Aorta (tissue), 5 donors: ENCODE measurements around the gene CASP10. TPM values are rescaled to one million over a fixed set of nuclear protein-coding genes. Genes with fewer than 3 reads are reported as not detected.
"Not testable (repeated sequence)": the region's sequence is repeated elsewhere in the genome, so short reads cannot be mapped to it uniquely, and the experiment has no call there.

Experiments
- ATAC-seq: fragments of 200-7000 bp; cut with Tn5 transposase; one replicate; pipeline ENCODE4 v1.9.1; 2022; ENCODE audit warnings: moderate library complexity; ENCODE audit not compliant: low FRiP score
- DNase-seq, 2 donors: peaks; one replicate each; pipeline ENCODE4 v3.0.0-alpha.2; 2020
- H3K27ac ChIP-seq, 2 donors: one replicate each; pipeline ENCODE4 v1.5.1; 2013; ENCODE audit warnings: low read length in 2 of 2, mild to moderate bottlenecking in 2 of 2, moderate library complexity in 2 of 2, control low read depth in 1 of 2, inconsistent platforms in 1 of 2, low read depth in 1 of 2
- H3K27me3 ChIP-seq, 2 donors: one replicate each; pipeline ENCODE4 v1.6.1; 2013; ENCODE audit warnings: control low read depth in 1 of 2, low read length in 1 of 2, mild to moderate bottlenecking in 1 of 2, moderate library complexity in 1 of 2; ENCODE audit not compliant: insufficient read depth in 2 of 2, control insufficient read depth in 1 of 2
- H3K36me3 ChIP-seq, 2 donors: one replicate each; pipeline ENCODE4 v1.6.1; 2013; ENCODE audit warnings: control low read depth in 1 of 2, low read length in 1 of 2, mild to moderate bottlenecking in 1 of 2; ENCODE audit not compliant: insufficient read depth in 2 of 2, control insufficient read depth in 1 of 2
- H3K4me1 ChIP-seq, 2 donors: one replicate each; pipeline ENCODE4 v1.6.1; 2013; ENCODE audit warnings: low read length in 2 of 2, control low read depth in 1 of 2, mild to moderate bottlenecking in 1 of 2, moderate library complexity in 1 of 2; ENCODE audit not compliant: insufficient read depth in 2 of 2, control insufficient read depth in 1 of 2
- H3K4me3 ChIP-seq, 2 donors: one replicate each; pipeline ENCODE4 v1.5.1; 2013; ENCODE audit warnings: low read length in 2 of 2, control low read depth in 1 of 2, mild to moderate bottlenecking in 1 of 2
- H3K9me3 ChIP-seq: one replicate; pipeline ENCODE4 v1.6.1; 2013; ENCODE audit warnings: mild to moderate bottlenecking, low read length; ENCODE audit not compliant: control insufficient read depth
- WGBS, 2 donors: extraction: QIAGEN DNeasy Blood & Tissue Kit; methylation state at CpG; one replicate each; pipeline ENCODE4 v1.1.7; 2013; 5-methylcytosine and 5-hydroxymethylcytosine counted together
- intact Hi-C, 2 donors: fragments of 100-400 bp; cut with DNase I; formaldehyde crosslinking; loops; one replicate each; pipeline versions ENCODE4 v1.14.2 to v1.15.0; 2022
- polyA plus RNA-seq, 2 donors: library from polyadenylated mRNA; stranded (reverse); fragments of 200-250 nt; gene quantifications; one replicate each; pipeline ENCODE4 v1.2.3, GENCODE V29; 2013
- total RNA-seq, 2 donors: library from RNA; stranded (reverse); fragmentation: NEBNext Ultra II Directional; extraction: Animal tissue kit (Norgen Biotek cat#: 25700); gene quantifications; one replicate each; pipeline ENCODE4 v1.2.1, GENCODE V29; 2021
- donor health status: healthy with polysubstance abuse.
- donor health status: Bipolar disorder and iron deficiency.
- donor health status: DM: no; HTN: no; CAD: no.
- donor health status: DM: no; HTN: no; CAD: no.
- donor health status: DM: yes; HTN: yes; CAD: no.

The CASP10 gene
- total and polyA plus RNA-seq, 4 donors = 1.1 to 26.1 (median 5.7) TPM

- ATAC-seq, H3K4me3 ChIP-seq, DNase-seq, H3K27ac ChIP-seq, intact Hi-C loops, H3K4me1 ChIP-seq, H3K27me3 ChIP-seq, H3K9me3 ChIP-seq, H3K36me3 ChIP-seq: not testable (repeated sequence)
- 74 to 85% methylated on average over 1 of the region's 1 CpG for WGBS, 2 donors
Measured at GRCh38 chr2:201168496-201168895, 14.4 kb upstream of the CASP10 start.

DNA sequence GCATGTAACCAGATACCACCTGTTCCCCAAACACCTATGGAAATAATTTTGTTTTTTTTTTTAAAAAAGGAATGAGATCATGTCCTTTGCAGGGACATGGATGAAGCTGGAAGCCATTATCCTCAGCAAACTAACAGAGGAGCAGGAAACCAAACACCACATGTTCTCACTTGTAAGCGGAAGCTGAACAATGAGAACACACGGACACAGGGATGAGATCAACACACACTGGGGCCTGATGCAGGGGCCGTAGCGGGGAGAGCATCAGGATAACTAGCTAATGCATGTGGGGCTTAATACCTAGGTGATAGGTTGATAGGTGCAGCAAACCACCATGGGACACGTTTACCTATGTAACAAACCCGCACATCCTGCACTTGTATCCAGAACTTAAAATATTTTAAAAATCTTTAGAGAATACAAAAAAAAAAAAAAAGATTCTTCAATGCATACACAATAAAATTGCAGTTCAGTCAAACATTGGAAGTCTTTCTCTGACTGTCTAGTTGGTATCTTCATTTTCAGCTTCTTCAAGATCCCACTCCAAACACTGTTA, 11.6 kb upstream of the CASP10 start:
- Histone ChIP-seq H3K4me3 (no peak overlapping the region), H3K4me1 (no peaks in the 10 kb centered on the region), H3K9me3 (no peaks in the 10 kb centered on the region), H3K27me3 (no peaks in the 10 kb centered on the region), H3K27ac (no peak overlapping the region), H3K36me3 (peaks cover 0 to 1% of the 10 kb centered on the region in 2 donors)
- intact Hi-C loops = no loop called here
- DNase-seq = no peak
- no peak for ATAC-seq
- 60 to 64% methylated on average over 6 of the region's 6 CpGs for WGBS, 2 donors

GRCh38 chr2:201172279-201172678, 10.7 kb upstream of the CASP10 start:
- Histone ChIP-seq H3K4me3 (no peak overlapping the region), H3K27me3 (no peaks in the 10 kb centered on the region), H3K36me3 (peaks cover 0 to 1% of the 10 kb centered on the region in 2 donors), H3K9me3 (no peaks in the 10 kb centered on the region), H3K27ac (no peak overlapping the region), H3K4me1 (no peaks in the 10 kb centered on the region)
- intact Hi-C loops = no loop called here
- WGBS, 2 donors = 35 to 38% methylated on average over 2 of the region's 2 CpGs
- no peak for DNase-seq
- no peak for ATAC-seq

DNA sequence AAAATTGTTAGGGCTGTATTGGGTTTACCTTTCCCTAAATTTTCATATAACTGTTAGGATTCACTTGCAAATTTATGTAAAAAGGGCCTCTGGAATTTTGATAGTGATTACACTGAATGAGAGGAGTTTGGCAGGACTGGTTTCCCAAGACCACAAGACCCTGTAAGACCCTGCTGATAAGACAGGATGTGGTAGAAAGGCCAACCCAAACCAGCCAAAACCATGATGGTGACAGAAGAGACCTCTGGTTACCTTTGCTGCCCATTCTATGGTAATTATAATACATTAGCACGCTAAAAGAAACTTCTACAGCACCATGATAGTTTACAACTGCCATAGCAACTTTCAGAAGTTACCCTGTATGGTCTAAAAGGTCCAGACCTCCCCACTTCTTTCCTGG, 8.3 kb upstream of the CASP10 start:
- no peaks in the 10 kb centered on the region for H3K36me3 ChIP-seq
- no peak overlapping the region for H3K27ac ChIP-seq
- H3K4me3 ChIP-seq = no peak overlapping the region
- no peak for ATAC-seq
- intact Hi-C loops = loop anchor here (5.0 kb wide), 3 partner anchors 102 to 272 kb away; partner anchors contain the start of genes HYCC2 (in 1 of the 2) and NDUFB3 (in 1 of the 2)
- no peak for DNase-seq
- no peaks in the 10 kb centered on the region for H3K27me3 ChIP-seq
- H3K4me1 ChIP-seq = no peaks in the 10 kb centered on the region
- no peaks in the 10 kb centered on the region for H3K9me3 ChIP-seq
- WGBS, 2 donors = 36 to 40% methylated on average over 1 of the region's 1 CpG

GRCh38 chr2:201176081-201176481, 6.9 kb upstream of the CASP10 start:
- Histone ChIP-seq H3K9me3 (no peaks in the 10 kb centered on the region), H3K36me3 (no peaks in the 10 kb centered on the region), H3K27ac (no peak overlapping the region), H3K4me3 (no peak overlapping the region), H3K4me1 (no peaks in the 10 kb centered on the region), H3K27me3 (no peaks in the 10 kb centered on the region)
- no peak for DNase-seq
- intact Hi-C loops = loop anchor here (5.0 kb wide), 3 partner anchors 104 to 274 kb away; partner anchors contain the start of genes HYCC2 (in 1 of the 2) and NDUFB3 (in 1 of the 2)
- WGBS, 2 donors = 66 to 73% methylated on average over 6 of the region's 6 CpGs
- no peak for ATAC-seq

DNA sequence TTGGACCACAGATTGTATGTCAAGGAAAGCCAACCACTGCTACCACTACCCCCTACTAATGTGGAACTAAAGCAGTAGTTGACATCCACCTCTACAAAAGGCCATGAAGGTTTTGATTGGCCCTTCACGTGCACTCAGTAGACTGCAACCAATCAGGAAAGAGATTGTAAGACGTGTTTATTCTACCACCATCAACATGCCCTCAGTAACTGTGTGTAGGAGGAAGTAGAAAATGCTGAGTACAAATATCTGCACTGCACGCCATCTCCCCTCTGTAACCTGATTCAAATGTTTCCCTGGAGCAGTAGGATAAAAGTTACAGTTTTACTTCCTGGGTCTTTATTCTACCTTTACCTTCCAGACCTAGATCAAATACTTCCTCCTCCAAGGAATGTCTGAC, 2.9 kb upstream of the CASP10 start:
- 53 to 62% methylated on average over 3 of the region's 3 CpGs for whole genome bisulfite sequencing, 2 donors
- H3K4me3 ChIP-seq = no peak overlapping the region
- H3K36me3 ChIP-seq = no peaks in the 10 kb centered on the region
- ATAC-seq = no peak
- H3K27ac ChIP-seq = no peak overlapping the region
- no peaks in the 10 kb centered on the region for H3K27me3 ChIP-seq
- intact Hi-C loops = no loop called here
- DNase-seq = no peak
- H3K4me1 ChIP-seq = no peaks in the 10 kb centered on the region
- no peaks in the 10 kb centered on the region for H3K9me3 ChIP-seq

DNA sequence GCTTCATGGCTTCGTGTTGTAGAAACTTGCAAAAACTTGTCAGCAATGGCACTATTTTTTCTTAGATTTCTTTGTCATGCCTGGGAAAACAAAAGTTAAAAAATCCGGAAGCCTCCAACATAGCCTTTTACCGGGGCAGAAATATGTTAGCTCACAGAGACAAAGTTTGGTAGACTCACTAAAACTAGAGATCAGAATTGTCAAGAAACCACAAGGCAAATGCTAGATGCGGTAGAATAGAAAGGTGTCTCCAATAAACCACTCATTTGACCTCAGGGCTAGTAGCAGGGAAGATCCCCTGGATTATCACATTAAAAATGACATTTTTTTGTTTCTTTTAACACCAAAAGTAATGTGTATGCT, 405 bp downstream of the CASP10 start:
- H3K36me3 ChIP-seq = no peaks in the 10 kb centered on the region
- no peaks in the 10 kb centered on the region for H3K27me3 ChIP-seq
- H3K4me1 ChIP-seq = no peaks in the 10 kb centered on the region
- DNase-seq (no peak), ATAC-seq (no peak)
- H3K9me3 ChIP-seq = no peaks in the 10 kb centered on the region
- WGBS, 2 donors = 10 to 11% methylated on average over 4 of the region's 4 CpGs
- peak overlapping the region; percentile 28 to 55 for H3K4me3 ChIP-seq
- intact Hi-C loops = no loop called here
- no peak overlapping the region for H3K27ac ChIP-seq

GRCh38 chr2:201183835-201184234, 894 bp downstream of the CASP10 start:
- H3K4me3 ChIP-seq, H3K36me3 ChIP-seq, DNase-seq, H3K27me3 ChIP-seq, ATAC-seq, H3K27ac ChIP-seq, intact Hi-C loops, H3K9me3 ChIP-seq, H3K4me1 ChIP-seq: not testable (repeated sequence)
- WGBS, 2 donors = 69 to 75% methylated on average over 5 of the region's 5 CpGs

- H3K27ac ChIP-seq, H3K4me3 ChIP-seq: not testable (repeated sequence)
Measured at GRCh38 chr2:201184248-201184647, 1.3 kb downstream of the CASP10 start.

More at GRCh38 chr2:201184248-201184647, 1.3 kb downstream of the CASP10 start:
- DNase-seq, ATAC-seq, intact Hi-C loops, H3K27me3 ChIP-seq, H3K36me3 ChIP-seq, H3K9me3 ChIP-seq, H3K4me1 ChIP-seq: not testable (repeated sequence)
- 80 to 86% methylated on average over 6 of the region's 6 CpGs for WGBS, 2 donors
